ENCODE results near the gene SLC10A6.

Gene SLC10A6

GRCh38 chr4:86846921-86847320 is 2.3 kb downstream of the SLC10A6 start:
- no peak for DNase-seq

- no peak for DNase-seq
Measured at GRCh38 chr4:86845593-86845992, 3.6 kb downstream of the SLC10A6 start.

GRCh38 chr4:86841309-86841708 is 7.9 kb downstream of the SLC10A6 start:
- no peak for DNase-seq

GRCh38 chr4:86840858-86841257 is 8.3 kb downstream of the SLC10A6 start:
- DNase-seq: no peak

- DNase-seq: no peak
Measured at GRCh38 chr4:86837691-86838503, 11.3 kb downstream of the SLC10A6 start.

- DNase-seq: no peak
Measured at GRCh38 chr4:86835677-86836076, 13.5 kb downstream of the SLC10A6 start.

- no peak for DNase-seq
Measured at GRCh38 chr4:86834901-86835300, 14.3 kb downstream of the SLC10A6 start.

GRCh38 chr4:86833615-86834014 is 15.6 kb downstream of the SLC10A6 start:
- no peak for DNase-seq

- DNase-seq: no peak
Measured at GRCh38 chr4:86831262-86832130, 17.7 kb downstream of the SLC10A6 start.

- DNase-seq: no peak
Measured at GRCh38 chr4:86825511-86825910, 23.7 kb downstream of the SLC10A6 start.

- DNase-seq: no peak
Measured at GRCh38 chr4:86822136-86822535, 27.0 kb downstream of the SLC10A6 start.

GRCh38 chr4:86821151-86821550 is 28.0 kb downstream of the SLC10A6 start:
- DNase-seq: no peak

- DNase-seq: no peak
Measured at GRCh38 chr4:86819561-86819960, 29.6 kb downstream of the SLC10A6 start.

- no peak for DNase-seq
Measured at GRCh38 chr4:86818841-86819240, 30.3 kb downstream of the SLC10A6 start.

- DNase-seq: no peak
Measured at GRCh38 chr4:86818211-86818610, 31.0 kb downstream of the SLC10A6 start.

GRCh38 chr4:86816501-86817273 is 32.5 kb downstream of the SLC10A6 start:
- DNase-seq: no peak

- no peak for DNase-seq
Measured at GRCh38 chr4:86815653-86816052, 33.5 kb downstream of the SLC10A6 start.

GRCh38 chr4:86810847-86811246 is 38.3 kb downstream of the SLC10A6 start:
- no peak for DNase-seq

- DNase-seq: no peak
Measured at GRCh38 chr4:86809809-86810208, 39.4 kb downstream of the SLC10A6 start.

GRCh38 chr4:86791126-86791525 is 58.1 kb downstream of the SLC10A6 start:
- DNase-seq: no peak

GRCh38 chr4:86788826-86789225 is 60.4 kb downstream of the SLC10A6 start:
- no peak for DNase-seq

GRCh38 chr4:86778175-86778574 is 71.0 kb downstream of the SLC10A6 start:
- no peak for DNase-seq

GRCh38 chr4:86775061-86775460 is 74.1 kb downstream of the SLC10A6 start:
- no peak for DNase-seq

All from CD4-positive, alpha-beta T cell treated with Interleukin-6 for 4 hours (primary cell).